HG02759 (cell line): ENCODE measurements around the gene CHURC1.
A peak's percentile ranks its signal among the peaks of the same experiment; 100 is the strongest.

Source experiments
- ATAC-seq: cut with Tn5 transposase; IDR thresholded peaks from one replicate; pipeline ENCODE4 v1.9.1; 2021; ENCODE audit warnings: mild to moderate bottlenecking, moderate library complexity; ENCODE audit not compliant: unreplicated experiment

CHURC1 gene

DNA sequence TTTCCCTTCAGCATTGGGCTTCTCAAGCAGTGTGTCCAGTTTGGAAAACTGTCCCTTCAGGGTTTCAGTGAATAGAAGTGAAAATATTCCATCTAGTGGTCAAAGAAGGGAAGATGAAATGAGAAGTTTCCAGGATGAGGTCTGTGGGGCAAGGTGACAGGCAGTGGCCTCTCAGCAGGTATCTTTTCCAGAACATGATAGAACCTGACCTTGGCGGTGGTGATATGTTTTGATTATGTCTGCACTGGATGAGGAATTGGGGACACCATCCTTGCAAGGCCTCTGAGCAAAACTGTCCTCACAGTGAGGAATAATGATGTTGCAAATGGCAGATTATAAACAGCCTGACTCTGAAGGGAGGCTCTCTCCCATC lies 23.6 kb downstream of the CHURC1 start:
- no peak for ATAC-seq

GRCh38 chr14:64938972-64939816 lies 24.9 kb downstream of the CHURC1 start:
- no peak for ATAC-seq

- no peak for ATAC-seq
Observed at GRCh38 chr14:64939817-64940190, 25.5 kb downstream of the CHURC1 start.

DNA sequence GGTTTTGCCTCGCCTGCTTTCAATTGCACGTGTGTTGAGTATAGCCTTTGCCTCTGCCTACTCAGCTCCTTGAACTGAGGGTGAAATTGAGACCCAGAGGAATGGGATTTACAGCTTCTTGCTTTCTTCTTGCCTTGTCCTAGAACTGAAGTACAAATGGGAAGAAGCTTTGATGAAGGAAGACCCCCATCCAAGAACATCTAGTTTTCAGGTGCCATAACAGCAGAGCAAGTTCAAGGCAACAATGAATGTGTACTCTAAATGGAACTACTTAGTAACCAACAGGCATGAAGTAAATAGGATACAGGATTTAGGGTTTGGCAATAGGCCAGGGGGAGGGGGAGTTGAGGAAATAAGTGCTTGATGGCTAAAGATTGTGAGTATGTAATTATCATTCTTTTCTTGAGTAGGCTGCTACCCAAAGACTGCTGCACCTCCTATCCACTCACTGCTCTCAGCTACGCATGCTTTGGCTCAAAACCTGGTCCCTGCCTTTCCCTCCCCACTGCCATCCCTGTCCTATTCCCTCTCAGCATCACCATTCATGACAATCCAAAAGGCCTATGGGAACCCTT lies 26.2 kb downstream of the CHURC1 start:
- ATAC-seq, result no peak

DNA sequence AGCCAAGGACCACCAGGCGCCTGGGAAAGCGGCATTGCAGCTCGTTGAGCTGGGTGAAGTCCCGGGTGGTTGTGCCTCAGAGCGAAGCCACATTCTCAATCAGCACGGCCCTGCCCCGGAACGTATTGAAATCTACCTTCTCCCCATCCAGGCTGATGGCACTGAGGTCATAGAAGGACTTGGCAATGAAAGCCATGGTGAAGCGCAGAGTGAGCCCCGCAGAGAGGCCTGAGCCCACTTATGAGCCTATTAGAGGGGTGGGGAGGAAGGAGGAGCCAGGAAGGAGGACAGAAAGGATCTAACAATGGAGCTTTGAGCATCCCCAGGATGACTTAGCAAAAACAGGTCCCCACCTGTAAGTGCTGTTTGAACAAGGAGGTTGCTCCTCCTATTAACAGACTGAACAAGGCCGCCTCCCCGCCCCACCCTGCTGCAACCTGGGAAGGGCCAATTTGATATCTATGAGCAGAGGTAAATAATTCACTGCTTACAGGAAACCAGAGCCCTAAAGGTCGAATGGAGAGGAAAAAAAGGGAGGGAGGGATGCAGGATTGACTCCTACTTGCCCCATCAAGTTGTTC lies 28.4 kb downstream of the CHURC1 start, which contains the start of gene GPX2:
Gene GPX2 (minus strand): TSS at position 215 of the 581 bp plus-strand sequence. CDS start 19 bp downstream, at position 196.
- no peak for ATAC-seq

- ATAC-seq, result no peak
Observed at GRCh38 chr14:64943556-64943955, 29.3 kb downstream of the CHURC1 start.

GRCh38 chr14:64944041-64944440 lies 29.8 kb downstream of the CHURC1 start:
- ATAC-seq, result no peak

GRCh38 chr14:64944861-64945260 lies 30.6 kb downstream of the CHURC1 start:
- no peak for ATAC-seq

DNA sequence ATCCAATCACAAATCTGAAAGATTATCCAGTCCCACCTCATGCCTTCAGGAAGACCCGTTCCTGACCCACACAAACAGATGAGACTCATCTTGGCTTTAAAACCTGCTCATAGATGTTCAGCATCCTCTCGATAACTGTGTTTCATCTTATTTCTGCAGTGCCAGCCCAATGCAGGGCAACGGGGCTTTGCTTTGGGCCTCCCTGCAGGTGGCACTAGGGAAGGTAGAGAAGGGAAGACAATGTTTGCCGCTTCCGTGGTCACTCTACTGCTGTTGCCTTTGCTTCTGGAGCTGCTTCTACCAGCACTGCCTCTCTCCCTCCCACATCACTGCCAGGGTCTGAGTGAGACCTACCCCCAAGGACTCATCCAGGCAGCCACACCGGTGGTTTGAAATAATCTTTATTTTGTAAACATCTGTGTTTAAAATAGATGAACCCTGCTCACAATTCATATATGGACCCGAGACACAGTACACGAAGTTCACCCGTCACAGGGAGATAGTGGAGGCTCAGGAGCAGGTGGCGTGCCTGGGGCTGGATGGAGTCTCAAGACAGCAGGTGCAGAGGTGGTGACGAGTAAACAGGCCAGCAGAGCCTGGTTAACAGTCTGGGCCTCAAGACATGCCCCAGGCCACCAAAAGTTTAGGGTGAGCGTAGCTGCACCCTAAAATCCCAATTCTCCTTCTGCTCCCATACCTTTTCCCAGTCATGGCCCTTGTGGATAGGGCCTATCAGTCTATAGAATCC lies 31.4 kb downstream of the CHURC1 start:
- no peak for ATAC-seq

DNA sequence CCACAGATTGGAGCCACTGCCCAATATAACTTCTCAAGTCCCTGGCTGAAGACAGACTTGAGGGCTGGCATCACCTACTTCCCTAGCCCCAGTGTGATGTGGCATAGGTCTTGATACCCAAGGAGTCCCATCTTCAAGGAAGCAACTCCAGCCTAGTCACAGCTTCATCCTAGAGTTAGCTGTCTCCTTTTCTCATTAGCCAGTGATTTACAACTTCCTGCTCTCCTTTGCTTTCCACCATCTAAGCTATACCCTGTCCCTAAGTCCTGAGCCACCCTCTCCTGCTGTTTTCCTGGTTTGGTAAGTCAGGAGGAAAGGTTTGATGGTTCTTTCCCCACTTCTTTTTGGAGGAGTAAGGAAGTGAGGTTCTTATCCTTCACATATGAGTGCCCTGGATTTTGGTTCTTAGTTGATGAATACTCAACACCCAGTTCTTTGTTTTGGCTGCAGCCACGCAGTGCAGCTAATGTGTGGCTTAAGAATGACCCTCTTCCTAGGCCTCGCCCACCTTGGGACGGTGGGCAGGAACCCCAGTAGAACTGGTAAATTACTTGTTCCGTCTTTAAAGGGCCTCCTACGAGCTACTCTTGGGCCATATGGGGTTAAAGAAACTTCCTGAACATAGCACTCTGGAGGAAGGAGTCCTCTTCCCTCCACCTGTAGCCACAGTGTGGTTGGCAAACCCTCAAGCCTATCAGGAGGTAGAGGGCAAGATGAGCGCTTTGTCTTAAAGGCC lies 32.2 kb downstream of the CHURC1 start:
- ATAC-seq, result no peak

DNA sequence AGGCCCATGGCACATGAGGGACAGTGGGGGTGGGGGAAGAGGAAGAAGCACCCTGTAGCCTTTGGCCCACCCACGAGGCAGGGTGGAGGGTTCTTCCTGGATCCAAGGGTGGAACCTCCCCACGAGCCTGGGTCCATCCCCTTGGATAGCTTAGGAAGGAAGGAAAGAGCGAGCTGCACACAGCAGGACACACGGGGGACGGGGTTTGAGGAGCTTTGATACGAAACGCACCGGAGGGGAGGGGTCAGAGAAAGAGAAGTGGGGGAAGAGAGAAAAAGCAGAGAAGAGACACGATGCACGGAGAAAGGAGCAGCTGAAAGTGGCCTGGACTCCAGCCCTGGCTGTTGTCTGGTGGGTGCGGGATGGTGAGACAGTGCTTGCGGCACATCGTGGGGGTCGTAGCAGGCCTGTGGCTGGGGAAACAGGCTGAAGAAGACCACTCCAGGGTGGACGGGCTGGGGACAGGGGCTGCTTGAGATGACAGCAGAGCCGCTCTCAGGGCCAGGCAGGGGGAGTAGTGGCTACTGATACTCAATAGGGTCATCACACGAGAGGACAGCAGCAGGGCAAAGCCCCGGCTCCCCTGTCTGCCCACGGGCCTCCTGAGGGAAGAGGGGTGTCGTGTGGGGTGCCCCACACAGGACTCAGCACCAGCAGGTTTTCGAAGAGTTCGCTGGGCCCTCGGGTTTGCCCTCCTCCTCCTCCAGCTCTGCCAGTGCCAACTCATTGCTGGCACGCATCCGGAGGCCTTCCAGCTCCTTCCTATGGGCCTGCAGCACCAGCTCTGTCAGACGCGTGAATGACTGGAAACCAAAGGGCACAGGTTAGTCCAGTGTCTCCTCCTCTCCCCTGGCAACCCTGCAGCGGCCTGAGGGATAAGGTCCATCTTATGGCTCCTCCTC lies 33.7 kb downstream of the CHURC1 start:
- ATAC-seq, result no peak

DNA sequence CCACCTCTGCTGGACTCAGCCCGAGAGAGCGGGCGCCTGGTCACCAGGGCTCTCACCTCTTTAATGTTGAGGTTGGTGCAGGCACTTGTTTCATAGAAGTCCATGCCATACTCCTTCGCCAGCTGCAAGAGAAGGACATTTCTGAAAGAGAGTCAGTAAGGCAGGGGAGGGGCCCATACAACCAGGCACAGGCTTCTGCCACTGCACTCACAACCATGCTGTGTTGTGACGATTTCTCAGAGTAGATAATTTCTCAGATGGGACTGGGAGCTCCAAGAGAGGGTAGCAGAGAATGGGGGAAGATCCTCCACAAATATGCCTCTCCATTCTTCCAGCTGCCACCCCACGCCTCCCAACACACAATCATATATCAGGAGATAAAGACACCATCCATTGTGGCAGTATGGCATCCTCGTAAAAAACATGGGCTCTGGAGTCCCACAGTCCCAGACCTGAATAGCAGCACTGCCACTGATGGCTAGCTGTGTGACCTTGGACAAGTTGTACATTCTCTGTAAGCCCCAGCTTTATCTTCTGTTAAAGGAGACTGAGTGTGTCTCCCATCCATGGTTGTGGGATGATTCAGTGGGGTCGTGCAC lies 34.5 kb downstream of the CHURC1 start:
- no peak for ATAC-seq

DNA sequence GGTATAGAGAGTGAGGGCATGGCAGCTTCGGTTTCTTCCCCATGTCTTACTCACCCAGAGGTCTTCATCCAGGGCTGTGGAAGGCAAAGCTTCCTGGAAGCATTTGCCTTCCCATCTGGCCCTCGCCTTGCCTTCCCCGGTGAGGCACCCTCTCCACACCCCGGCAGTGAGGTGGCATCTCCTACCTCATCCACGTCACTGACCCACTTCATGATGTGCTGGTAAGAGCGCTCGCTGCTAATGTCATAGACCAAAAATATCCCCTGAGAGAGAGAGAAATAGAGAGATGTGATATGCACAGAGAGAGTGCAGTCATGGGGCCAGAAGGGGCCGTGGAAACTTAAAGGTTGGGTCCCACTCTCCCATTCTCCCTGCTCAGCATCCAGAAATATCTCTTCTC lies 36.6 kb downstream of the CHURC1 start:
- ATAC-seq, result no peak

GRCh38 chr14:64951291-64951690 lies 37.0 kb downstream of the CHURC1 start:
- ATAC-seq, result no peak

- ATAC-seq, result no peak
Observed at GRCh38 chr14:64951724-64952123, 37.5 kb downstream of the CHURC1 start.

- peak; percentile 79 for ATAC-seq
Observed at GRCh38 chr14:64952598-64953309, 38.5 kb downstream of the CHURC1 start.

DNA sequence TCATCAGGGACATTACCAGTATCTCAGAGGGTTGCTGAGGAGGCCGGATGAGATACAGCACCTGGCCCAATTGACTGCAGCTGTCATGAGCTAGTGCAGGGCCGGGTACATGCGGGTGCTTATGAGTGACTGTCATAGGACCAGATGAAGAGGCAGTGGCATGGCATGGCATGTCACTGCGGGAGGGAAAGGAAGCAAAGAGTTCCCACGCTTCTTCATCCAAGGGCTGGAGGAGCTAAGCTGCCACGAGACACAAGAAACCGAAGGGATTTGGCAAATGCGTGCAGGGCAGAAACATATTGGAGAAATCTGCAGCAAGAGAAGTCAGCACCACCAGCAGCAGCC lies 39.0 kb downstream of the CHURC1 start:
- no peak for ATAC-seq

GRCh38 chr14:64953661-64954060 lies 39.4 kb downstream of the CHURC1 start:
- no peak for ATAC-seq
